ENCODE measurements around the gene GPR17.

DNA sequence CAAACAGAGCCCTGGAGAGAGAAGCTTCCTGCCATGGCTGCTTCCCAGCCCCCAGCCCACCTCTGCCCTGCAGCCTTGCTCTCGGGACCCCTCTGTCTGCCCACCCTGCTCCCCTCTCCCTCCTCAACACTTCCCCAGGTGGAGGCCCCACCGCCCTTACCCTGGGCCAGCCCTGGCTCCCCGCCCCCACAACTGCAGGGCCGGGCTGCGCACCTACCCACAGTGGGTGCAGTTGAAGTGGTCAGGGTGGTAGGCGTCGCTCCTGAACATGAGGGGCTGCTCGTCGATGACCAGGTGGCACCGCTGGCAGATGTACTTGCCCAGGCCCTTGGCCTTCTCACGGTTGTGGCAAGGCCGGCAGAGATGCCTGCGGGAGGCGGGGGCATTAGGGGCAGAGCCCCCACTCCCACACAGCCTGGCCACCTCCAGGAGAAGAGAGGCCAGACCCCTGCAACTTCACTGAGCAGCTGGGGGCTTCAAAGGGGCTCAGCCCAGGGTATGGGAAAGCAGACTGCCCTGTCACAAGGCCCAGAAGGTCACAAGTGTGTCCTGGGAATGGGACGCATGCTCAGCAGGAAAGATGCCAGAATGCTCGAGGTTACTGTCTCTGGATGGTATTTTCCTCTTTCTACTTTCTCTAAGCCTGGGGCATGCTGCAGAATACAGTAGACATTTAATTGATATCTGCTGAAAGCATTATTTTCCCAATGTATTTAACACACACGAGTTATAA, 3.1 kb upstream of the GPR17 start:
- TF ChIP-seq, protein P1, sequence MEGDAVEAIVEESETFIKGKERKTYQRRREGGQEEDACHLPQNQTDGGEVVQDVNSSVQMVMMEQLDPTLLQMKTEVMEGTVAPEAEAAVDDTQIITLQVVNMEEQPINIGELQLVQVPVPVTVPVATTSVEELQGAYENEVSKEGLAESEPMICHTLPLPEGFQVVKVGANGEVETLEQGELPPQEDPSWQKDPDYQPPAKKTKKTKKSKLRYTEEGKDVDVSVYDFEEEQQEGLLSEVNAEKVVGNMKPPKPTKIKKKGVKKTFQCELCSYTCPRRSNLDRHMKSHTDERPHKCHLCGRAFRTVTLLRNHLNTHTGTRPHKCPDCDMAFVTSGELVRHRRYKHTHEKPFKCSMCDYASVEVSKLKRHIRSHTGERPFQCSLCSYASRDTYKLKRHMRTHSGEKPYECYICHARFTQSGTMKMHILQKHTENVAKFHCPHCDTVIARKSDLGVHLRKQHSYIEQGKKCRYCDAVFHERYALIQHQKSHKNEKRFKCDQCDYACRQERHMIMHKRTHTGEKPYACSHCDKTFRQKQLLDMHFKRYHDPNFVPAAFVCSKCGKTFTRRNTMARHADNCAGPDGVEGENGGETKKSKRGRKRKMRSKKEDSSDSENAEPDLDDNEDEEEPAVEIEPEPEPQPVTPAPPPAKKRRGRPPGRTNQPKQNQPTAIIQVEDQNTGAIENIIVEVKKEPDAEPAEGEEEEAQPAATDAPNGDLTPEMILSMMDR (conservative IDR thresholded peaks at IDR 0.05 in 1 of 2, IDR thresholded peaks at IDR 0.05 in 1 of 2; ENCODE audit: extremely low read depth in 1 of 2, insufficient read depth in 1 of 2, low read depth in 1 of 2, low read length in 2 of 2), result no peak
- no peak for TF ChIP-seq EZH2 (IDR thresholded peaks at IDR 0.05; ENCODE audit: borderline replicate concordance, low read length)
